LoVo (cell line): ENCODE results near the gene NAALADL1.

Experiments
- DNase-seq: peaks from one replicate; pipeline ENCODE4 v3.0.0-alpha.2; 2016; ENCODE audit warnings: low spot score

The NAALADL1 gene, protein sequence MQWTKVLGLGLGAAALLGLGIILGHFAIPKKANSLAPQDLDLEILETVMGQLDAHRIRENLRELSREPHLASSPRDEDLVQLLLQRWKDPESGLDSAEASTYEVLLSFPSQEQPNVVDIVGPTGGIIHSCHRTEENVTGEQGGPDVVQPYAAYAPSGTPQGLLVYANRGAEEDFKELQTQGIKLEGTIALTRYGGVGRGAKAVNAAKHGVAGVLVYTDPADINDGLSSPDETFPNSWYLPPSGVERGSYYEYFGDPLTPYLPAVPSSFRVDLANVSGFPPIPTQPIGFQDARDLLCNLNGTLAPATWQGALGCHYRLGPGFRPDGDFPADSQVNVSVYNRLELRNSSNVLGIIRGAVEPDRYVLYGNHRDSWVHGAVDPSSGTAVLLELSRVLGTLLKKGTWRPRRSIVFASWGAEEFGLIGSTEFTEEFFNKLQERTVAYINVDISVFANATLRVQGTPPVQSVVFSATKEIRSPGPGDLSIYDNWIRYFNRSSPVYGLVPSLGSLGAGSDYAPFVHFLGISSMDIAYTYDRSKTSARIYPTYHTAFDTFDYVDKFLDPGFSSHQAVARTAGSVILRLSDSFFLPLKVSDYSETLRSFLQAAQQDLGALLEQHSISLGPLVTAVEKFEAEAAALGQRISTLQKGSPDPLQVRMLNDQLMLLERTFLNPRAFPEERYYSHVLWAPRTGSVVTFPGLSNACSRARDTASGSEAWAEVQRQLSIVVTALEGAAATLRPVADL

DNA sequence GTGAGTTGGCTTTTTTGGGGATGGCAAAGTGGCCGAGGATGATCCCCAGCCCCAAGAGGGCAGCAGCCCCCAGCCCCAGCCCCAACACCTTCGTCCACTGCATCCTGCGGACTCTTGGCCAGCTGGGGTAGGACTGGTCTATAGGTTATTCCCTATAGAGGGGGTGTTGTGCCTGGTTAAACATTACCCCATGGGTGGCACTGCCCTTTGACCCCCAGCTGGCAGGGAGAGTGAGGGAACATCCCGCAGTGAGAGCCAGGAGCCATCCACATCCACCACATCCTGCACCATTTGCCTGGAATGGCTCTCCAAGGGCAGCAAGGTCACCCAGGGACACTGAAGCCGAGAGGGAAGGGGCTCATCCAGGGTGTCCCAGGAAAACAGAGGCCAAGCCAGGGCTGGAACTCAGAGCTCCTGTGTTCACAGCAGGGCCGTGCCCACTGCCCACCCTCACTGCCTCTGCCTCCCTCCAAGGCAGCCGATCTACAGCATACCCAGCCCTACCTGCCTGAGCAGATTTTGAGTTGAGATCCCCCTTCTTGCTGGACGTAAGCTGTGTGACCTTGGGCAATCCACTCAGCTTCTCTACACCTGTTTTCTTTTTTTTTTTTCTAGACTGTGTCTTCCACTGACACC, at the start of gene NAALADL1:
Gene NAALADL1, minus strand, starts transcription at position 135 of the 636 bp plus-strand sequence. Its CDS starts 32 bp downstream, at position 103.
- no peak for DNase-seq

DNA sequence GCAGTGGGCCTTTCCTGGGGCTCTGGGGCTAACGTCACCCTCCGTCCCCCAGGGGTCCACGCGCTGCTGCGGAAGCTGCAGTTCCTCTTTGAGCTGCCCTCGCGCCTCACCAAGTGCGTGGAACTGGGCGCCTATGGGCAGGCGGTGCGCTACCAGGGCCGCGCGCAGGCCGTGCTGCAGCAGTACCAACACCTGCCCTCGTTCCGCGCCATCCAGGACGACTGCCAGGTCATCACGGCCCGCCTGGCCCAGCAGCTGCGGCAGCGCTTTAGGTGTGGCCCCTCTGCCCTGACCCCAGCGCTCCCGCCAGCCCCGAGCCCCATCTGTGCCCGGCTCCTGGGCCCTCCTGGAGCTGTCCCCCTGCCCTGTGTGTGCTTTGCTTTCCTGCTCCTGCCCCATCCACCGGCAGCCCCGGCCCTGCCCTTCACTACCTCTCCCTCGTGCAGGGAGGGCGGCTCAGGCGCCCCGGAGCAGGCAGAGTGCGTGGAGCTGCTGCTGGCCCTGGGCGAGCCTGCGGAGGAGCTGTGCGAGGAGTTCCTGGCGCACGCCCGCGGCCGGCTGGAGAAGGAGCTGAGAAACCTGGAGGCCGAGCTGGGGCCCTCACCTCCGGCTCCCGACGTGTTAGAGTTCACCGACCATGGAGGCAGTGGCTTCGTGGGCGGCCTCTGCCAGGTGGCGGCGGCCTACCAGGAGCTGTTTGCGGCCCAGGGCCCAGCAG, 49.6 kb upstream of the NAALADL1 start:
- no peak for DNase-seq

GRCh38 chr11:65107078-65107477, 48.7 kb upstream of the NAALADL1 start:
- DNase-seq, result no peak

DNA sequence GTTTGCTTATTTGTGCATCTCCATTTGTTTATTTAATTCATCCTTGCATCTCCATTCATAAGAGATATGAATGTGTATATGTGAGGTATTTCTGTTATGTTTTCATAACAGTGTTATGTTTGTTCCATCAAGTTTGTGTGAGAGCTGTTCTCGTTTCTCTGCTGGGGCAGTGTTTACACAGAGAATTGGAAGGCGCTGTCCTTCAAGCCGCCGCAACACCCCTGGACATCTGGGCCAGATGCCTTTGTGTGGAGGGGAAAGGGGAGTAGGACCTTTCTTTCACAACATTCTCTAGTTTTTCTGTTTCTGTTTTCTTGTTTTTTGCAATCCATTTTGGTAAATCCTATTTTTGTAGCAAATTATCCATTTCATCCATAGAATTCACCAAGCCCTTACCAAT, 46.3 kb upstream of the NAALADL1 start:
- no peak for DNase-seq

- no peak for DNase-seq
Observed at GRCh38 chr11:65103476-65103875, 45.1 kb upstream of the NAALADL1 start.

DNA sequence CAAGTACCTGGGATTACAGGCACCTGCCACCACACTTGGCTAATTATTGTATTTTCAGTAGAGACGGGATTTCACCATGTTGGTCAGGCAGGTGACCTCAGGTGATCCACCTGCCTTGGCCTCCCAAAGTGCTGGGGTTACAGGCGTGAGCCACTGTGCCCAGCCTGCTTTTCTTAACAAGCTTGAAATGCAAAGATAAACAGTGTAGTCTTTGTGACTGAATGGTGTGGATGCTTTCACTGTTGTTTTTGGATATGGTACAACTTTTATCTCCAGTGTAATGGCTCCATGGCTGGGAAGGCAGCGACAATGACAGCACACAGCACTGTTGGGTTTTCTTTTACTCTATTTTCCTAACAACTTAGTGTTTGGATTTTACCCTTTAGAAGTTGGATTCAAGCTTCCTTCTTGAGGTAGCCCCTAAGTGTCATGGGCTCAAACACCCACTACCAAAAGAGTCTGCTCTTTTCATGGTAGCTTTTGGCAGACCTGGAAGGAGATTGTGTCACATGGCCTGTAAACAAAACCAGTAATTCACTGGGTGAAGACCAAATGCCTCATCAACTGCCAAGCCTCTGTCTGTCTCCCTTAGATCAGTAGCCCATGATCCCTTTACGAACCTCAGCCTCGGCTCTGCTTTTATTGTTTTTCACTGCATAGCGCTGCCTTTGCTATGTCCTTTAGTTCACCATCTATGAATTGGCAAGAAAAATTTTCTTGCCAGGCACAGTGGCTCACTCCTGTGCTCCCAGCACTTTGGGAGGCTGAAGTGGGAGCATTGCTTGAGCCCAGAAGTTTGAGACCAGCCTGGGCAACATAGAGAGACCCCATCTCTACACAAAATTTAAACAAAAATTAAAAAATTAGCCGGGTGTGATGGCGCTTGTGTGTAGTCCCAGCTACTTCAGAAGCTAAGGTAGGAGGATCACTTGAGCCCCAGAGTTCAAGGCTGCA, 44.1 kb upstream of the NAALADL1 start:
- no peak for DNase-seq

GRCh38 chr11:65100674-65101350, 42.5 kb upstream of the NAALADL1 start:
- DNase-seq, result no peak

- no peak for DNase-seq
Observed at GRCh38 chr11:65096926-65097325, 38.6 kb upstream of the NAALADL1 start.

DNA sequence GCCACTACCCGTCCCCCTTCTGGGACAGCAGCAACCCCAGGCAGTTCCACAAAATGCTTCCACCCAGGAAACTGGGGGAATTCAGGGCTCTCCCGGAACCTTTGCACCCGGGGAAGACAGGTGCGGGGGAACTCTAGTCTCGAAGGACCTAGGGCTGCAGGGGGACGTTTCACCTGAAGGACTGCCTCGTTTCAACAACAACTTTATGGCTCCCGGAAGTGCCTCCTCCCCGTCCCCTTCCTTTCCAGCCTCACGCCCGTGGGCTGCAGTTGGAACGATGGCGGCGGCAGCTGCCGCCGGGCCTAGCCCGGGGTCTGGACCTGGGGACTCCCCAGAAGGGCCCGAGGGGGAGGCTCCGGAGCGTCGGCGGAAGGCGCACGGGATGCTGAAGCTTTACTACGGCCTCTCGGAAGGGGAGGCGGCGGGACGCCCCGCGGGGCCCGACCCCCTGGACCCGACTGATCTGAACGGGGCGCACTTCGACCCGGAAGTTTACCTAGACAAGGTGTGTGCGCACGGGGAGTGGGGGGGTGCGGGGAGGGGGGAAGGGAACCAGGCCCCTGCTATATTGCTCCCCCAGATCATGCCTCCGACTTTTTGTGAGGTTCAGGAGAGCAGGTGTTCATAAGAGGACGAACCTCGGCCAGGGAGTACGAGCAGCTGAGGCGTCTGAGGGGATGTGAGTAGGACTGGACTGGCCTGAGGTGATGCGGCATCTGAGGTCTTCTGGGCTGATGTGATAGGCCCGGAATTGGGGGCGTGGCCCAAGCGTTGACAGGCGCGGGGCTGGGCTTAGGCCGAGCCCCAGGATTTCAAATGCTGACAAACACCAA, 37.8 kb upstream of the NAALADL1 start, which contains the start of gene VPS51:
Gene VPS51, plus strand, starts transcription at position 241 of the 833 bp plus-strand sequence. Its CDS starts 37 bp downstream, at position 278.
- DNase-seq, result peak; percentile 91

DNA sequence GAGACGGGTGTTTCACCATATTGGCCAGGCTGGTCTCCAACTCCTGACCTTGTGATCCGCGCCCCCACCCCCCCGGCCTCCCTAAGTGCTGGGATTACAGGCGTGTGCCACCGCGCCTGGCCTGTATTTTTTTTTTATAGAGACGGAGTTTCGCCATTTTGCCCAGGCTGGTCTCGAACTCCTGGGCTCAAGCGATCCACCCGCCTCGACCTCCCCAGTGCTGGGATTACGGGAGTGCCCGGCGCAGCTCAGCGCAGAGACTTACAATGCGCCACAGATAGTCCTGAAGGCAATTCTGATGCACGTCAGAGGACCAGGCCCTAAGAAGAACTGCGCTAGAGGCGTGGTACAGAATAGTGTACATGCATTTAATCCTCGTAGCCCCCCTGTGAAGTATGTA, 37.1 kb upstream of the NAALADL1 start:
- DNase-seq, result no peak

GRCh38 chr11:65090628-65091027, 32.3 kb upstream of the NAALADL1 start:
- DNase-seq, result no peak

GRCh38 chr11:65089621-65090020, 31.3 kb upstream of the NAALADL1 start:
- no peak for DNase-seq

- no peak for DNase-seq
Observed at GRCh38 chr11:65087827-65088226, 29.5 kb upstream of the NAALADL1 start.

- no peak for DNase-seq
Observed at GRCh38 chr11:65087216-65087615, 28.9 kb upstream of the NAALADL1 start.

GRCh38 chr11:65086809-65087208, 28.5 kb upstream of the NAALADL1 start:
- DNase-seq, result no peak

DNA sequence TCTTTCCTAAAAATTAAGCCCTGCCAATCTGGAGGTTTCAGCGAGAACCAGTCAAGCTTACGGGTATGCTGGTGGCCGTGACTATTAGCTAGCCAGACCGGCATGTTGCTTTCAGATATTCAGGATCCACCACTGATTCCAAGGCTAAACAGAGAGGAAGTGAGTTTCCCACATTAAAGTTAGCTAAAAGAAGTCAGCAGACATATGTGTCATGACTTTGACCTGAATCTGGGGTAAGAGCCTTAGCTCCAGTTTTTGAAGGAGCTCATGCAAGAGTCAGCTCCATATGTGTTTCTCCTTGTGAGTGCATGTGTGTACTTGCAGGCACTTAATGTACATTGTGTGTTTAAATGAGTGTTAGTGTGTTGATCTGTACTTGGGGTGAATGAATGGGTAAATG, 27.1 kb upstream of the NAALADL1 start:
- DNase-seq, result no peak

DNA sequence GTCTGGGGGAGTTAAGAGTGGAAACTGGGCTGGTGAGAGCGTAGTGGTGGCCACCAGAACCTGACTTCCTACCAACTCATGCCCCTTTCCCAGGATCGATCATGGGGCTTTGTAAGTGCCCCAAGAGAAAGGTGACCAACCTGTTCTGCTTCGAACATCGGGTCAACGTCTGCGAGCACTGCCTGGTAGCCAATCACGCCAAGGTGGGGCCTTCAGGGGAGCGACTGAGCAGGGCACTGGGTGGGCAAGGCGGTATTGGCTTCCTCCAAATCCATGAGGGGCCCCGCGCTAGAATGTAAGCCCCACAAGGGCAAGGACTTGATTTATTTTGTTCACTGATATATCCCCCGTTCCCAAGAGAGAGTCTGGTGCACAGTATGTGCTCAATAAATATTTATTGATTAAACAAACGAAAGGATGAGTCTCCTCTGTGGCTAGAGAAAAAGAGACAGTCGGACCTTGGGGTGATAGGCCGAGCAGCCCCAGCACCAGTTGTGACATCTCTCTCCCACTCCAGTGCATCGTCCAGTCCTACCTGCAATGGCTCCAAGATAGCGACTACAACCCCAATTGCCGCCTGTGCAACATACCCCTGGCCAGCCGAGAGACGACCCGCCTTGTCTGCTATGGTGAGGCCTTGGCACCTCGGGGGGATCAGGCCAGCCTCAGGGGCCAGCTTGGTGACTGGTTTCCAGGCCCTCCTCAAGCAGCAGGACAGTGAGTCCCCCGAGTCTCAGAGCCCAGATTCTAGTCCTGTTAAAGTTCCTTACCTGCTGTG, 26.4 kb upstream of the NAALADL1 start:
- DNase-seq, result no peak

DNA sequence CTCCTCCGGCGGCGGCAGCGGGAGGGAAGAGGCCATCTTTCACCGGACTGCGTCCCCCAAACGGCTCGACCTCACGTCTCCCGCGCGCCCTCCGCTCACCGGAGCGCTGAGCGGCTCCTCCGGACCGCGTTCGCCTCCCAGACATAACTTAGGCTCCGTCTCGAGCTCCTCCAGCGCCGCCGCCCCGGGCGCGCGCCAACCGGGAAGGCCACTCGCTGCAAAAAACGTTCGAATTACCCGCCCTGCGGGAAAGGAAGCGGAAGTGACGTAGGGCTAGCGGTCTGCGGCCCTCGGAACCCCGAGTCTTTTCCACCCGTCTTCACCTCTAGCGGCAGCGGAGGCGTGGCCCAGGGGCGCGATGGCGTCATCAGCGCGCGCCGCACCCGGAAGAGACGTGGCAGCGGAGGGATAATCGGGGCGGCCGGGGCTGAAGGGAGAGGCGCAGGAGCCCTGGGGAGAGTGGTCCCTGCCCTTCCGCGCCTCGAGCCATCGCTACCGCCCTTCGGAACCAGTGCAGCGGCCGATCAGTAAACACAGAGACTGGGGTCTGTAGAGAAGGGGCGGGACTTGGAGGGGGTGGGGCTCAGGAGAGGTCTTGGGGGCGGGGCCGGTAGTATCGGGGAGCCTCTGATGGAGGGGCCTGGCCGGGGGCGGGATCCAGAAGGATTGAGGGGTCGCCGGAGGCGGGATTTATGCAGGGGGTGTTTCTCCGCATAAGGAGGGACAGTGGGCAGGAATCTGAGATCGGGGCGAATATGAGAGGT, 25.7 kb upstream of the NAALADL1 start, which contains the start of the genes CDCA5 and ZFPL1:
Gene CDCA5, minus strand, starts transcription at position 207 of the 764 bp plus-strand sequence. Its CDS starts 62 bp downstream, at position 145.
Gene ZFPL1, plus strand, starts transcription at position 389 of the 764 bp plus-strand sequence. CDS start 477 bp downstream, outside the sequence.
- peak; percentile 97 for DNase-seq
